DND-41 (cell line): Measurements from ENCODE around the gene ZBED5.

Experiments
- CTCF ChIP-seq: IDR thresholded peaks from 2 replicates; pipeline ENCODE4 v1.5.1; 2012; ENCODE audit warnings: borderline replicate concordance, low read length, moderate library complexity, mild to moderate bottlenecking; ENCODE audit not compliant: poor library complexity, severe bottlenecking; ENCODE audit errors: extremely low read depth
- EZH2 ChIP-seq: IDR thresholded peaks from 3 replicates; pipeline ENCODE4 v1.6.1; 2012; ENCODE audit warnings: borderline replicate concordance, low read depth, mild to moderate bottlenecking, moderate library complexity, low read length, inconsistent platforms; ENCODE audit not compliant: severe bottlenecking

DNA sequence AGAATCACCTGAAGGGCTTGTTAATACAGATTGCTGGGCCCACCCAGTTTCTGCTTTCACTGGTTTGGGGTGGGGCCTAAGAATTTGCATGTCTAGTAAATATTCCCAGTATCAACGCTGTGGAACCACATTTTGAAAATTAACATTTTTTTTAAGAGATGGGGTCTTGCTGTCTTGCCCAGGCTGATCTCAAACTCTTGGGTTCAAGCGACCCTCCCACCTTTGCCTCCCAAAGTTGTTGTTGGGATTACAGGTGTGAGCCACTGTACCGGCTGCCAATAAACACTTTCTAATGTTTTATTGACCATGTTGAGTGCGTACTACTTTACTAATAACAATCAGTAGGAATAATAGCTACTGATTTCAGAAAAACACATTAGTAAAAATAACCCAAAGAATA, 51.6 kb downstream of the ZBED5 start:
- TF ChIP-seq CTCF, result no peak
- no peak for TF ChIP-seq EZH2
